HL-60 (cell line): ENCODE data around the gene STARD7.
"Not testable (repeated sequence)": the region's sequence is repeated elsewhere in the genome, so short reads cannot be mapped to it uniquely, and the experiment has no call there.

Experiments used
- DNase-seq, 2 experiments: peaks; one replicate each; pipeline ENCODE4 v3.0.0-alpha.2; 2010 to 2020; ENCODE audit warnings: low read depth in 1 of 2, low spot score in 1 of 2
- H3K27ac ChIP-seq: fragments of 250-450 bp; sonication (Bioruptor Pico); replicated peaks from 2 replicates; pipeline ENCODE4 v1.5.1; 2020; ENCODE audit warnings: mild to moderate bottlenecking, moderate library complexity
- H3K27me3 ChIP-seq: fragments of 250-450 bp; sonication (Bioruptor Pico); 2 replicates; pipeline ENCODE4 v1.5.1; 2021; ENCODE audit warnings: mild to moderate bottlenecking, moderate library complexity; ENCODE audit not compliant: insufficient read depth, poor library complexity, severe bottlenecking
- H3K4me3 ChIP-seq: replicated peaks from 2 replicates; pipeline ENCODE4 v1.5.1; 2011; ENCODE audit warnings: mild to moderate bottlenecking, control low read depth, low read length; ENCODE audit not compliant: insufficient read depth
- CTCF ChIP-seq: IDR thresholded peaks from one replicate; pipeline ENCODE4 v1.5.1; 2011; ENCODE audit warnings: low read length, control low read depth, inconsistent platforms; ENCODE audit not compliant: insufficient read depth
- GABPA ChIP-seq: IDR thresholded peaks from 2 replicates; pipeline ENCODE4 v1.6.1; 2012; ENCODE audit warnings: low read depth
- POLR2AphosphoS5 ChIP-seq: IDR thresholded peaks from 2 replicates; pipeline ENCODE4 v1.6.1; 2012; ENCODE audit warnings: low read depth
- REST ChIP-seq: IDR thresholded peaks from 2 replicates; pipeline ENCODE4 v1.6.1; 2012; ENCODE audit warnings: low read depth; ENCODE audit not compliant: insufficient replicate concordance
- SPI1 ChIP-seq: IDR thresholded peaks from 2 replicates; pipeline ENCODE4 v1.6.1; 2012; ENCODE audit warnings: low read depth, mild to moderate bottlenecking, borderline replicate concordance

STARD7 gene

GRCh38 chr2:96143848-96144480 lies 64.7 kb downstream of the STARD7 start:
- Histone ChIP-seq H3K27ac (peak overlapping the region; percentile 91), H3K4me3 (peak overlapping the region; percentile 58), H3K27me3 (no peaks in the 10 kb centered on the region)
- TF ChIP-seq GABPA (no peak), CTCF (peak; percentile 12)
- DNase-seq: peak in 1 of 2 experiments; percentile 49

GRCh38 chr2:96143231-96143847 lies 65.3 kb downstream of the STARD7 start:
- no peak for DNase-seq
- Histone ChIP-seq H3K27me3 (no peaks in the 10 kb centered on the region), H3K4me3 (peak overlapping the region; percentile 58), H3K27ac (no peak overlapping the region; the same call in 1 of the 2 replicates)
- TF ChIP-seq REST: no peak

- DNase-seq: no peak
- Histone ChIP-seq H3K27ac (no peak overlapping the region), H3K27me3 (no peaks in the 10 kb centered on the region), H3K4me3 (no peak overlapping the region)
- peak; percentile 69 for TF ChIP-seq POLR2AphosphoS5
- no peak for TF ChIP-seq CTCF
Observed at GRCh38 chr2:96142217-96143113, 66.2 kb downstream of the STARD7 start.

GRCh38 chr2:96141624-96141967 lies 67.0 kb downstream of the STARD7 start:
- not testable (repeated sequence) for H3K4me3 ChIP-seq, DNase-seq, H3K27me3 ChIP-seq, H3K27ac ChIP-seq

GRCh38 chr2:96140941-96141623 lies 67.5 kb downstream of the STARD7 start:
- Histone ChIP-seq H3K4me3 (no peak overlapping the region), H3K27ac (no peak overlapping the region), H3K27me3 (no peaks in the 10 kb centered on the region)
- no peak for TF ChIP-seq REST
- TF ChIP-seq POLR2AphosphoS5: no peak
- TF ChIP-seq CTCF: no peak
- no peak for TF ChIP-seq SPI1
- no peak for TF ChIP-seq GABPA
- no peak for DNase-seq
